ENCODE measurements around the gene CCDC47. TPM values are rescaled to one million over a fixed set of nuclear protein-coding genes. Genes with fewer than 3 reads are reported as not detected.
A peak's percentile ranks its signal among the peaks of the same experiment; 100 is the strongest.

Gene CCDC47
- polyA plus RNA-seq, 1 donor (not counting 4 experiments of a cell fraction or from before 2014, with no cell fraction given): 86.4 TPM

DNA sequence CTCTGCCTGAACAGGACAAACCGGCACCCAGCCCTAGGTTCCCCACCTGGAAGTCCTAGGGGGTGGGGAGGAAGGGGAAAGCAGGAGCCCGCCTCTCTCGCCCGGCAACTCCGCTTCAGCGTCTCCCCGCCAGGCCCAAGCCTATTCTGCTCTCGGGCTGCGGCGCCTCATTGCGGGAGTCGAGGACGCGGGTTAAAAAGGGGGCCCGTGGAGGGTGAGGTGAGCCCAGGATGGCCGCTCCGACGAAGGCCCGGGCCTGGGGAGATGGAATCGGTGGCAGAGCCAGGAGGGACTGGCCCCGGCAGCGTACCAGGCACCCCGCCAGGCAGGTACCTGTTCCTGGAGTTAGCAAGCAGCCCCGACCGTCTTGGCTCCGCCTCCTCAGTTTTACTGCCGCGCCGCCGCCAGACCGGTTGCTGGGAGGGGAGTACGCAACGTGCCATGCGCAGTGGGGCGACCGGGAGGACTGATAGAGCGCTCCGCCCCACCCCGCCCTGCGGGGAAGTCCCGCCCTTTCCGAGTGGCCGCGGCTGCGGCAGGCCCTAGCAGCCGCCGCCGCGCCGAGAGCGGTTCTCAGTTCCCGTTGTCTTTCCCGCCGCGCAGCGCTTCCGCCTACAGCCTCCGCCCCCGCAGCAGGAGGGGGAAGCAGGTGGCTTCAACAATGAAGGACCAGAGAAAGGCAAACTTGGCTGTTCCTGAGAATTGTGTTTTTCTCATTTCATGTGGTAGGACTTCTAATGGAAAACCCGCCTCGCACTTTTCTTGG lies 31.8 kb downstream of the CCDC47 start, which contains the start of gene STRADA:
Gene STRADA (minus strand): TSS at position 392 of the 766 bp plus-strand sequence. CDS start 13,430 bp downstream, outside the sequence.
- H3K9me1 ChIP-seq (ENCODE audit: control insufficient read depth, extremely low read depth, insufficient read depth, low read length): no peaks in the 10 kb centered on the region
- FAIRE-seq (peak; percentile 34), DNase-seq (ENCODE audit: low read depth, low spot score) (peak; percentile 96)
- H3K4me3 ChIP-seq (ENCODE audit: control insufficient read depth in 2 of 3, extremely low read depth in 1 of 3, insufficient read depth in 2 of 3, low read depth in 1 of 3, low read length in 3 of 3): peak within 1 kb of the TSS; percentile 85 to 94 (median 91)
- H3K79me2 ChIP-seq (ENCODE audit: control insufficient read depth, insufficient read depth, low read length): peaks cover 4% of the 10 kb centered on the region
- no peaks in the 10 kb centered on the region for H3K9me3 ChIP-seq (ENCODE audit: control insufficient read depth, low read depth, low read length)
- H3K27me3 ChIP-seq (ENCODE audit: control insufficient read depth, extremely low read depth, insufficient read depth, low read length): no peaks in the 10 kb centered on the region
- peak within 1 kb of the TSS; percentile 93 for H3K9ac ChIP-seq (ENCODE audit: control insufficient read depth, extremely low read depth, insufficient read depth, low read length)
- H2AFZ ChIP-seq (ENCODE audit: control insufficient read depth, low read length): peak within 1 kb of the TSS; percentile 71
- peaks cover 5% of the 10 kb centered on the region for H3K4me1 ChIP-seq (ENCODE audit: control insufficient read depth, extremely low read depth, insufficient read depth, low read length)
- peaks cover under 1 to 1% of the 10 kb centered on the region in 2 experiments for H3K36me3 ChIP-seq (ENCODE audit: control insufficient read depth in 2 of 2, extremely low read depth in 1 of 2, insufficient read depth in 2 of 2, low read length in 2 of 2)
- dilution Hi-C loops (cut with MboI; ENCODE audit: extremely low pct_ligation_motif_present, low sequenced_read_pairs): no loop called here
- H3K4me2 ChIP-seq (ENCODE audit: control insufficient read depth, extremely low read depth, insufficient read depth, low read depth, low read length): peak within 1 kb of the TSS; percentile 91
- H4K20me1 ChIP-seq (ENCODE audit: control insufficient read depth, extremely low read depth, insufficient read depth, low read length): no peaks in the 10 kb centered on the region
- TF ChIP-seq EZH2 (IDR thresholded peaks at IDR 0.05; ENCODE audit: low read length): no peak
- TF ChIP-seq, protein P1, sequence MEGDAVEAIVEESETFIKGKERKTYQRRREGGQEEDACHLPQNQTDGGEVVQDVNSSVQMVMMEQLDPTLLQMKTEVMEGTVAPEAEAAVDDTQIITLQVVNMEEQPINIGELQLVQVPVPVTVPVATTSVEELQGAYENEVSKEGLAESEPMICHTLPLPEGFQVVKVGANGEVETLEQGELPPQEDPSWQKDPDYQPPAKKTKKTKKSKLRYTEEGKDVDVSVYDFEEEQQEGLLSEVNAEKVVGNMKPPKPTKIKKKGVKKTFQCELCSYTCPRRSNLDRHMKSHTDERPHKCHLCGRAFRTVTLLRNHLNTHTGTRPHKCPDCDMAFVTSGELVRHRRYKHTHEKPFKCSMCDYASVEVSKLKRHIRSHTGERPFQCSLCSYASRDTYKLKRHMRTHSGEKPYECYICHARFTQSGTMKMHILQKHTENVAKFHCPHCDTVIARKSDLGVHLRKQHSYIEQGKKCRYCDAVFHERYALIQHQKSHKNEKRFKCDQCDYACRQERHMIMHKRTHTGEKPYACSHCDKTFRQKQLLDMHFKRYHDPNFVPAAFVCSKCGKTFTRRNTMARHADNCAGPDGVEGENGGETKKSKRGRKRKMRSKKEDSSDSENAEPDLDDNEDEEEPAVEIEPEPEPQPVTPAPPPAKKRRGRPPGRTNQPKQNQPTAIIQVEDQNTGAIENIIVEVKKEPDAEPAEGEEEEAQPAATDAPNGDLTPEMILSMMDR (optimal IDR thresholded peaks at IDR 0.05 in 1 of 3, IDR thresholded peaks at IDR 0.05 in 1 of 3, conservative IDR thresholded peaks at IDR 0.05 in 1 of 3; ENCODE audit: extremely low read depth in 1 of 3, insufficient read depth in 2 of 3, low read length in 3 of 3): no peak
- H3K27ac ChIP-seq (ENCODE audit: control insufficient read depth, insufficient read depth, low read length): peak within 1 kb of the TSS; percentile 87

DNA sequence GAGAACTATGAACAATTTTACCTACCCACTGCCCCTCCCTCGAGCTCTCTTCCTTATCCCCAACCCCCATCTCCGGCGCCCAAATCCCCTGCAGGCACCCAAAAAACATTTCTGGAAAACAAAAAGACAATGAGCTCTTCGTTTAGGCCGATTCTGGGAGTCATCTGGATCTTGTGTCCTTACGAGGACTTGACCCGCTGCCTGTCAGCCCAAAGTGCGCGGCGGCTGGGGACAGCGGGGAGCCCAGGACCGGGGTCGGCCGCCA lies 32.3 kb downstream of the CCDC47 start:
- H2AFZ ChIP-seq (ENCODE audit: control insufficient read depth, low read length): peak overlapping the region; percentile 59
- H3K79me2 ChIP-seq (ENCODE audit: control insufficient read depth, insufficient read depth, low read length): peaks cover 4% of the 10 kb centered on the region
- H3K27me3 ChIP-seq (ENCODE audit: control insufficient read depth, extremely low read depth, insufficient read depth, low read length): no peaks in the 10 kb centered on the region
- DNase-seq (ENCODE audit: low read depth, low spot score) (no peak), FAIRE-seq (no peak)
- H3K27ac ChIP-seq (ENCODE audit: control insufficient read depth, insufficient read depth, low read length): peak overlapping the region; percentile 87
- H3K36me3 ChIP-seq (ENCODE audit: control insufficient read depth in 2 of 2, extremely low read depth in 1 of 2, insufficient read depth in 2 of 2, low read length in 2 of 2): no peaks in the 10 kb centered on the region
- TF ChIP-seq, protein P1 (optimal IDR thresholded peaks at IDR 0.05 in 1 of 3, IDR thresholded peaks at IDR 0.05 in 1 of 3, conservative IDR thresholded peaks at IDR 0.05 in 1 of 3; ENCODE audit: extremely low read depth in 1 of 3, insufficient read depth in 2 of 3, low read length in 3 of 3): no peak
- no peak for TF ChIP-seq EZH2 (IDR thresholded peaks at IDR 0.05; ENCODE audit: low read length)
- H3K9me1 ChIP-seq (ENCODE audit: control insufficient read depth, extremely low read depth, insufficient read depth, low read length): no peaks in the 10 kb centered on the region
- H3K4me1 ChIP-seq (ENCODE audit: control insufficient read depth, extremely low read depth, insufficient read depth, low read length): peaks cover 5% of the 10 kb centered on the region
- dilution Hi-C loops (cut with MboI; ENCODE audit: extremely low pct_ligation_motif_present, low sequenced_read_pairs): no loop called here
- H3K4me2 ChIP-seq (ENCODE audit: control insufficient read depth, extremely low read depth, insufficient read depth, low read depth, low read length): peak overlapping the region; percentile 91
- peak overlapping the region; percentile 85 to 94 (median 91) for H3K4me3 ChIP-seq (ENCODE audit: control insufficient read depth in 2 of 3, extremely low read depth in 1 of 3, insufficient read depth in 2 of 3, low read depth in 1 of 3, low read length in 3 of 3)
- H4K20me1 ChIP-seq (ENCODE audit: control insufficient read depth, extremely low read depth, insufficient read depth, low read length): no peaks in the 10 kb centered on the region
- H3K9ac ChIP-seq (ENCODE audit: control insufficient read depth, extremely low read depth, insufficient read depth, low read length): peak overlapping the region; percentile 93
- H3K9me3 ChIP-seq (ENCODE audit: control insufficient read depth, low read depth, low read length): no peaks in the 10 kb centered on the region
